IMR-90 (cell line): ENCODE data around the gene SUSD1. TPM values are rescaled to one million over a fixed set of nuclear protein-coding genes. Genes with fewer than 3 reads are reported as not detected.

ENCODE experiments used
- ATAC-seq: fragments of 200-7000 bp; cut with Tn5 transposase; 2 replicates; pipeline ENCODE4 v1.9.1; 2020; ENCODE audit warnings: low read depth, mild to moderate bottlenecking, moderate library complexity
- BruUV-seq: library from RNA; stranded (reverse); fragments of 400-500 nt; replicated peaks from 2 replicates; lab custom pipeline; 2021; lab: Mats Ljungman, UMichigan
- CTCF ChIA-PET: fragments of 300-600 bp; formaldehyde crosslinking; extraction: SDS; loops from one replicate; lab custom pipeline; 2021; ENCODE audit warnings: antibody characterized with exemption; lab: Yijun Ruan, JAX
- POLR2A ChIA-PET: fragments of 300-600 bp; sonication (Branson Sonifier 250); formaldehyde crosslinking; loops from one replicate; lab custom pipeline; 2022; ENCODE audit warnings: antibody characterized with exemption; ENCODE audit not compliant: unreplicated experiment; lab: Charles Lee
- DNase-seq: peaks from one replicate; pipeline ENCODE4 v3.0.0; 2013
- H2AFZ ChIP-seq: replicated peaks from 2 replicates; pipeline ENCODE3; 2013; ENCODE audit warnings: low read length, mild to moderate bottlenecking; ENCODE audit not compliant: poor library complexity
- H2AK5ac ChIP-seq: 2 replicates; pipeline ENCODE4 v1.6.1; 2013; ENCODE audit warnings: low read depth, low read length, inconsistent platforms
- H2AK9ac ChIP-seq: replicated peaks from 2 replicates; pipeline ENCODE3; 2013; ENCODE audit warnings: mild to moderate bottlenecking, low read depth, low read length, moderate library complexity; ENCODE audit not compliant: poor library complexity
- H2BK120ac ChIP-seq: 2 replicates; pipeline ENCODE4 v1.6.1; 2013; ENCODE audit warnings: low read depth, low read length, inconsistent platforms
- H2BK15ac ChIP-seq: 3 replicates; pipeline ENCODE4 v1.6.1; 2013; ENCODE audit warnings: low read depth, low read length, inconsistent platforms
- H2BK20ac ChIP-seq: 2 replicates; pipeline ENCODE4 v1.6.1; 2013; ENCODE audit warnings: low read depth, mild to moderate bottlenecking, inconsistent platforms, low read length, moderate library complexity
- H2BK5ac ChIP-seq: 2 replicates; pipeline ENCODE4 v1.6.1; 2013; ENCODE audit warnings: mild to moderate bottlenecking, low read depth, low read length, inconsistent platforms; ENCODE audit not compliant: poor library complexity, severe bottlenecking
- H3K14ac ChIP-seq: replicated peaks from 2 replicates; pipeline ENCODE4 v1.6.1; 2013; ENCODE audit warnings: low read depth, low read length, inconsistent platforms
- H3K18ac ChIP-seq: 2 replicates; pipeline ENCODE4 v1.6.1; 2013; ENCODE audit warnings: low read depth, low read length, control low read depth
- H3K23ac ChIP-seq: 2 replicates; pipeline ENCODE4 v1.6.1; 2013; ENCODE audit warnings: low read depth, low read length, inconsistent platforms
- H3K27ac ChIP-seq: 2 replicates; pipeline ENCODE4 v1.5.1; 2013; ENCODE audit warnings: mild to moderate bottlenecking, control low read depth, low read length; ENCODE audit not compliant: insufficient read depth
- H3K27me3 ChIP-seq: 2 replicates; pipeline ENCODE4 v1.6.1; 2013; ENCODE audit warnings: low read length; ENCODE audit not compliant: control insufficient read depth, insufficient read depth
- H3K36me3 ChIP-seq: 2 replicates; pipeline ENCODE4 v1.6.1; 2013; ENCODE audit warnings: low read length, mixed read lengths; ENCODE audit not compliant: control insufficient read depth, insufficient read depth
- H3K4ac ChIP-seq: 2 replicates; pipeline ENCODE4 v1.6.1; 2013; ENCODE audit warnings: low read depth, low read length, inconsistent platforms
- H3K4me1 ChIP-seq: 2 replicates; pipeline ENCODE4 v1.6.1; 2013; ENCODE audit warnings: low read length, mixed read lengths; ENCODE audit not compliant: control insufficient read depth, insufficient read depth
- H3K4me2 ChIP-seq: 2 replicates; pipeline ENCODE4 v1.6.1; 2013; ENCODE audit warnings: low read depth, mild to moderate bottlenecking, control low read depth, low read length, moderate library complexity
- H3K4me3 ChIP-seq: 2 replicates; pipeline ENCODE4 v1.5.1; 2013; ENCODE audit warnings: low read depth, mild to moderate bottlenecking, control low read depth, low read length, moderate library complexity; ENCODE audit not compliant: insufficient read depth
- H3K56ac ChIP-seq: 2 replicates; pipeline ENCODE4 v1.6.1; 2013; ENCODE audit warnings: low read length, inconsistent platforms; ENCODE audit not compliant: insufficient read depth; ENCODE audit errors: extremely low read depth
- H3K79me1 ChIP-seq, 2 experiments: 2 replicates each; pipeline ENCODE4 v1.6.1; 2013; ENCODE audit warnings: low read length in 2 of 2, inconsistent platforms in 1 of 2, low read depth in 1 of 2
- H3K9ac ChIP-seq: 2 replicates; pipeline ENCODE4 v1.6.1; 2013; ENCODE audit warnings: low read depth, low read length, control low read depth
- H3K9me1 ChIP-seq: 2 replicates; pipeline ENCODE4 v1.6.1; 2013; ENCODE audit warnings: low read length, inconsistent platforms; ENCODE audit not compliant: insufficient read depth
- H3K9me3 ChIP-seq: 2 replicates; pipeline ENCODE4 v1.6.1; 2013; ENCODE audit warnings: low read length; ENCODE audit not compliant: control insufficient read depth, insufficient read depth
- H4K20me1 ChIP-seq: 2 replicates; pipeline ENCODE4 v1.6.1; 2013; ENCODE audit warnings: low read length, inconsistent platforms; ENCODE audit not compliant: insufficient read depth
- H4K5ac ChIP-seq: 2 replicates; pipeline ENCODE4 v1.6.1; 2013; ENCODE audit warnings: mild to moderate bottlenecking, low read depth, low read length, control low read depth
- H4K8ac ChIP-seq, 2 experiments: 2 replicates each; pipeline ENCODE4 v1.6.1; 2013; ENCODE audit warnings: low read depth in 2 of 2, low read length in 2 of 2, control low read depth in 1 of 2, inconsistent platforms in 1 of 2
- H4K91ac ChIP-seq: 2 replicates; pipeline ENCODE4 v1.6.1; 2013; ENCODE audit warnings: low read depth, low read length, inconsistent platforms; ENCODE audit not compliant: insufficient read depth
- BHLHE40 ChIP-seq: fragments of 150-350 bp; IDR thresholded peaks from 2 replicates; pipeline ENCODE4 v1.6.1; 2016; ENCODE audit warnings: mild to moderate bottlenecking, low read depth, low read length
- CEBPB ChIP-seq: IDR thresholded peaks from 2 replicates; pipeline ENCODE4 v1.6.1; 2012; ENCODE audit warnings: low read depth, low read length, improper control_type of control experiment
- CHD1 ChIP-seq: IDR thresholded peaks from 2 replicates; pipeline ENCODE4 v1.6.1; 2012; ENCODE audit warnings: low read depth, low read length, improper control_type of control experiment
- CTCF ChIP-seq: conservative IDR thresholded peaks from 2 replicates; pipeline ENCODE4 v1.5.1; 2012; ENCODE audit warnings: mild to moderate bottlenecking, low read depth, low read length, improper control_type of control experiment
- ELK1 ChIP-seq: fragments of 150-350 bp; IDR thresholded peaks from 2 replicates; pipeline ENCODE4 v1.6.1; 2016; ENCODE audit warnings: low read depth, mild to moderate bottlenecking, low read length, moderate library complexity, borderline replicate concordance
- FOS ChIP-seq: fragments of 150-350 bp; IDR thresholded peaks from 2 replicates; pipeline ENCODE4 v1.6.1; 2016; ENCODE audit warnings: low read depth, low read length
- MAFK ChIP-seq: IDR thresholded peaks from 2 replicates; pipeline ENCODE4 v1.6.1; 2012; ENCODE audit warnings: low read depth, low read length, improper control_type of control experiment
- MXI1 ChIP-seq: IDR thresholded peaks from 2 replicates; pipeline ENCODE4 v1.6.1; 2012; ENCODE audit warnings: low read depth, mild to moderate bottlenecking, low read length, moderate library complexity, borderline replicate concordance
- NFE2L2 ChIP-seq: fragments of 150-350 bp; IDR thresholded peaks from 2 replicates; pipeline ENCODE4 v1.6.1; 2016; ENCODE audit warnings: low read depth, mild to moderate bottlenecking, low read length
- POLR2A ChIP-seq: IDR thresholded peaks from 2 replicates; pipeline ENCODE4 v1.6.1; 2012; ENCODE audit warnings: mild to moderate bottlenecking, low read depth, low read length
- RAD21 ChIP-seq: IDR thresholded peaks from 2 replicates; pipeline ENCODE4 v1.6.1; 2012; ENCODE audit warnings: low read length, improper control_type of control experiment
- RCOR1 ChIP-seq: IDR thresholded peaks from 2 replicates; pipeline ENCODE4 v1.6.1; 2012; ENCODE audit warnings: mild to moderate bottlenecking, low read length, improper control_type of control experiment; ENCODE audit not compliant: insufficient replicate concordance
- RFX5 ChIP-seq: IDR thresholded peaks from 2 replicates; pipeline ENCODE4 v1.8.0; 2012; ENCODE audit warnings: low read depth, mild to moderate bottlenecking, low read length, moderate library complexity
- USF2 ChIP-seq: fragments of 150-350 bp; IDR thresholded peaks from 2 replicates; pipeline ENCODE4 v1.6.1; 2017; ENCODE audit warnings: mild to moderate bottlenecking, antibody characterized with exemption, low read length, low read depth
- WGBS, 2 experiments: methylation state at CpG; one replicate each; pipeline versions ENCODE4 v1.1.5 to v1.1.7; 2013; ENCODE audit warnings: missing lambda C conversion rate in 2 of 2; ENCODE audit not compliant: insufficient read length in 1 of 2; ENCODE audit errors: extremely low coverage in 2 of 2; 5-methylcytosine and 5-hydroxymethylcytosine counted together
- dilution Hi-C: fragments of 300-500 bp; cut with HindIII; formaldehyde crosslinking; loops from one replicate; pipeline ENCODE4 v1.14.3; 2018; ENCODE audit warnings: low sequenced_read_pairs; ENCODE audit not compliant: unreplicated experiment
- in situ Hi-C: fragments of 300-500 bp; cut with MboI; formaldehyde crosslinking; loops from 3 replicates; pipeline ENCODE4 v1.14.3; 2019; ENCODE audit warnings: low sequenced_read_pairs, inconsistent platforms, mixed read lengths
- intact Hi-C: fragments of 100-400 bp; cut with micrococcal nuclease; formaldehyde crosslinking; loops from 2 replicates; pipeline ENCODE4 v1.10.0; 2022
- polyA plus RNA-seq, 3 experiments: library from polyadenylated mRNA; depleted of rRNA; stranded (reverse); fragments of >200 nt; gene quantifications; 2 replicates each; pipeline ENCODE4 v1.2.3, GENCODE V29; 2012; ENCODE audit warnings: low replicate concordance in 1 of 3
- total RNA-seq: library from RNA; depleted of rRNA; stranded (reverse); fragments of >200 nt; gene quantifications from 2 replicates; pipeline ENCODE4 v1.2.3, GENCODE V29; 2012

Gene SUSD1
- total and polyA plus RNA-seq, 2 of the 4 experiments (the other 2 are of a cell fraction): 4.0 to 4.7 TPM

- Histone ChIP-seq H3K9ac (no peak overlapping the region), H3K36me3 (no peaks in the 10 kb centered on the region), H3K4me1 (no peaks in the 10 kb centered on the region), H2BK20ac (no peak overlapping the region), H4K5ac (no peak overlapping the region), H2BK5ac (no peak overlapping the region), H3K23ac (no peak overlapping the region), H3K9me1 (no peaks in the 10 kb centered on the region), H4K91ac (no peak overlapping the region), H3K4ac (no peak overlapping the region), H3K9me3 (no peaks in the 10 kb centered on the region), H3K14ac (no peak overlapping the region), H3K4me3 (no peak overlapping the region), H2AK5ac (no peak overlapping the region), H3K79me1 (no peaks in the 10 kb centered on the region; a peak in 1 of 4 replicates), H2BK15ac (no peak overlapping the region), H3K4me2 (no peak overlapping the region), H3K27me3 (no peaks in the 10 kb centered on the region), H4K8ac (no peak overlapping the region), H3K18ac (no peak overlapping the region), H2AFZ (no peak overlapping the region), H2AK9ac (no peak overlapping the region), H2BK120ac (no peak overlapping the region), H3K56ac (no peak overlapping the region), H4K20me1 (no peaks in the 10 kb centered on the region), H3K27ac (no peak overlapping the region)
- ChIA-PET POLR2A (no interaction called here), CTCF (no interaction called here)
- no peak for ATAC-seq
- intact Hi-C loops (no loop called here), dilution Hi-C loops (no loop called here), in situ Hi-C loops (no loop called here)
- DNase-seq: no peak
- BruUV-seq: no TSS peak
- 100% methylated on average over 1 of the region's 1 CpG; no CpG with 5 or more reads in 1 of the 2 experiments for WGBS, 2 experiments
- TF ChIP-seq RAD21 (no peak), CHD1 (no peak), NFE2L2 (no peak), RFX5 (no peak), USF2 (no peak), ELK1 (no peak), RCOR1 (no peak), CEBPB (no peak), MXI1 (no peak), MAFK (no peak), FOS (no peak), POLR2A (no peak), BHLHE40 (no peak), CTCF (no peak)
Measured at GRCh38 chr9:112157087-112157486, 18.0 kb downstream of the SUSD1 start.
